Umbilical cord (tissue), 2 donors: ENCODE data around the gene HIGD1C. TPM values are rescaled to one million over a fixed set of nuclear protein-coding genes. Genes with fewer than 3 reads are reported as not detected.
"Not testable (repeated sequence)": the region's sequence is repeated elsewhere in the genome, so short reads cannot be mapped to it uniquely, and the experiment has no call there.

Experiments used
- DNase-seq: peaks from one replicate; pipeline ENCODE4 v3.0.0-alpha.2; 2015; ENCODE audit warnings: low spot score
- total RNA-seq: library from RNA; depleted of rRNA; stranded (reverse); fragments of >200 nt; gene quantifications from one replicate; pipeline ENCODE4 v1.2.3, GENCODE V29; 2014; ENCODE audit warnings: low replicate concordance; ENCODE audit not compliant: insufficient read depth

HIGD1C gene
- total RNA-seq, 1 donor from 2014 or later, result not detected

GRCh38 chr12:50933459-50934124, 18.8 kb upstream of the HIGD1C start:
- no peak for DNase-seq

- peak; percentile 85 for DNase-seq
These were observed 17.9 kb upstream of the HIGD1C start for GRCh38 chr12:50934371-50934851.

- peak; percentile 58 for DNase-seq
These were observed 17.1 kb upstream of the HIGD1C start for GRCh38 chr12:50934981-50935807.

GRCh38 chr12:50936821-50937530, 15.4 kb upstream of the HIGD1C start:
- no peak for DNase-seq

- DNase-seq, result no peak
These were observed 14.7 kb upstream of the HIGD1C start for GRCh38 chr12:50937653-50938052.

GRCh38 chr12:50947933-50948626, 4.3 kb upstream of the HIGD1C start:
- DNase-seq, result no peak

- no peak for DNase-seq
These were observed 3.5 kb upstream of the HIGD1C start for GRCh38 chr12:50948798-50949197.

GRCh38 chr12:50949801-50950302, 2.5 kb upstream of the HIGD1C start:
- DNase-seq, result no peak

GRCh38 chr12:50951112-50951511, 1.2 kb upstream of the HIGD1C start:
- DNase-seq, result no peak

- DNase-seq, result no peak
These were observed 703 bp downstream of the HIGD1C start for GRCh38 chr12:50953047-50953446.

- not testable (repeated sequence) for DNase-seq
These were observed 2.4 kb downstream of the HIGD1C start for GRCh38 chr12:50954789-50955188.

- DNase-seq, result no peak
These were observed 2.9 kb downstream of the HIGD1C start for GRCh38 chr12:50955288-50955687.

GRCh38 chr12:50955697-50956096, 3.4 kb downstream of the HIGD1C start:
- DNase-seq, result no peak

- DNase-seq, result no peak
These were observed 7.8 kb downstream of the HIGD1C start for GRCh38 chr12:50960130-50960529.

GRCh38 chr12:50961708-50962107, 9.4 kb downstream of the HIGD1C start:
- no peak for DNase-seq

GRCh38 chr12:50964432-50964831, 12.1 kb downstream of the HIGD1C start:
- DNase-seq, result no peak

- DNase-seq, result no peak
These were observed 19.6 kb downstream of the HIGD1C start for GRCh38 chr12:50971946-50972345.

- no peak for DNase-seq
These were observed 27.2 kb downstream of the HIGD1C start for GRCh38 chr12:50979369-50980052.

GRCh38 chr12:50980545-50980944, 28.2 kb downstream of the HIGD1C start:
- no peak for DNase-seq

- no peak for DNase-seq
These were observed 29.2 kb downstream of the HIGD1C start for GRCh38 chr12:50981319-50982239.
